CD4-positive, alpha-beta T cell (primary cell): ENCODE results near the gene TOGARAM2. TPM values are rescaled to one million over a fixed set of nuclear protein-coding genes. Genes with fewer than 3 reads are reported as not detected.

Source experiments
- ATAC-seq: fragments of 200-7000 bp; cut with Tn5 transposase; one replicate; pipeline ENCODE4 v1.10.0; 2022; ENCODE audit warnings: mild to moderate bottlenecking; ENCODE audit not compliant: poor library complexity
- CTCF ChIA-PET: fragments of 350-600 bp; sonication (Branson Sonifier 250); formaldehyde crosslinking; loops from one replicate; lab custom pipeline; 2021; ENCODE audit warnings: antibody characterized with exemption, inconsistent platforms; lab: Charles Lee
- POLR2A ChIA-PET: fragments of 350-600 bp; sonication (Branson Sonifier 250); formaldehyde crosslinking; loops from one replicate; lab custom pipeline; 2021; ENCODE audit warnings: antibody characterized with exemption, inconsistent platforms; lab: Charles Lee
- DNase-seq, 14 experiments: peaks; one replicate each; pipeline ENCODE4 v3.0.0-alpha.2; 2013 to 2020; ENCODE audit warnings: mixed read lengths in 2 of 14
- H3K27ac ChIP-seq, 2 donors: one replicate each; pipeline versions ENCODE4 v1.5.1 to v1.7.0; 2013; ENCODE audit warnings: low read length in 2 of 2, low read depth in 1 of 2, mild to moderate bottlenecking in 1 of 2
- H3K27me3 ChIP-seq, 2 experiments: 1 replicate in 1 of 2; 2 replicates in 1 of 2; pipeline versions ENCODE4 v1.6.1 to v1.7.0; 2013; ENCODE audit warnings: low read length in 2 of 2, control low read depth in 1 of 2, mild to moderate bottlenecking in 1 of 2, moderate library complexity in 1 of 2; ENCODE audit not compliant: insufficient read depth in 2 of 2, control insufficient read depth in 1 of 2
- H3K36me3 ChIP-seq: one replicate; pipeline ENCODE4 v1.6.1; 2013; ENCODE audit warnings: low read length, control low read depth; ENCODE audit not compliant: insufficient read depth
- H3K4me1 ChIP-seq: one replicate; pipeline ENCODE4 v1.6.1; 2013; ENCODE audit warnings: low read length, control low read depth; ENCODE audit not compliant: insufficient read depth
- H3K4me3 ChIP-seq: one replicate; pipeline ENCODE4 v1.5.1; 2013; ENCODE audit warnings: mild to moderate bottlenecking, low read length, moderate library complexity
- H3K9me3 ChIP-seq, 2 experiments: 1 replicate in 1 of 2; 2 replicates in 1 of 2; pipeline versions ENCODE4 v1.6.1 to v1.7.0; 2013; ENCODE audit warnings: low read length in 2 of 2, mild to moderate bottlenecking in 2 of 2, control low read depth in 1 of 2, moderate library complexity in 1 of 2; ENCODE audit not compliant: control insufficient read depth in 1 of 2, insufficient read depth in 1 of 2
- H3K27ac Mint-ChIP-seq: one replicate; pipeline ENCODE4 v1.8.0; 2020; ENCODE audit warnings: mixed read lengths
- H3K27me3 Mint-ChIP-seq: one replicate; pipeline ENCODE4 v1.8.0; 2021; ENCODE audit warnings: mixed read lengths
- H3K36me3 Mint-ChIP-seq: one replicate; pipeline ENCODE4 v1.8.0; 2021; ENCODE audit warnings: low read depth, mixed read lengths
- H3K4me1 Mint-ChIP-seq: one replicate; pipeline ENCODE4 v1.8.0; 2021; ENCODE audit warnings: low read depth, mixed read lengths
- H3K4me3 Mint-ChIP-seq: one replicate; pipeline ENCODE4 v1.8.0; 2020; ENCODE audit warnings: mild to moderate bottlenecking, mixed read lengths
- H3K9me3 Mint-ChIP-seq: one replicate; pipeline ENCODE4 v1.8.0; 2020; ENCODE audit warnings: mixed read lengths
- intact Hi-C, 2 experiments: fragments of 100-400 bp; cut with DNase I in 1 of 2; cut with micrococcal nuclease in 1 of 2; formaldehyde crosslinking; loops; one replicate each; pipeline versions ENCODE4 v1.15.1 to v1.9.0; 2023 to 2025; cut with DNase I, micrococcal nuclease
- total RNA-seq, 174 experiments: library from RNA in 2 of 174; stranded (reverse) in 2 of 174; gene quantifications; one replicate each; pipeline ENCODE4 v1.2.3 and lab custom pipeline; 2021 to 2026
- TF ChIP-seq, protein P1 (sequence below): fragments of 200-600 bp; IDR thresholded peaks from one replicate; pipeline ENCODE4 v1.8.0; 2022; ENCODE audit warnings: antibody characterized with exemption, mild to moderate bottlenecking

The TOGARAM2 gene
- total RNA-seq, 2 experiments from 2014 or later: 2.0 to 2.3 TPM

GRCh38 chr2:28944535-28945248, 36.4 kb upstream of the TOGARAM2 start:
- Histone ChIP-seq H3K36me3 (peaks cover 79% of the 10 kb centered on the region), H3K4me1 (no peaks in the 10 kb centered on the region), H3K9me3 (no peaks in the 10 kb centered on the region), H3K27me3 (no peaks in the 10 kb centered on the region), H3K27ac (no peak overlapping the region), H3K4me3 (no peak overlapping the region)
- H3K9me3 Mint-ChIP-seq: no peaks in the 10 kb centered on the region
- POLR2A ChIA-PET: no interaction called here
- CTCF ChIA-PET: interaction anchor here (1.4 kb wide), 1 partner anchor 15 kb away, joined by 4 read pairs; no protein-coding TSS in a partner anchor
- TF ChIP-seq, protein P1, sequence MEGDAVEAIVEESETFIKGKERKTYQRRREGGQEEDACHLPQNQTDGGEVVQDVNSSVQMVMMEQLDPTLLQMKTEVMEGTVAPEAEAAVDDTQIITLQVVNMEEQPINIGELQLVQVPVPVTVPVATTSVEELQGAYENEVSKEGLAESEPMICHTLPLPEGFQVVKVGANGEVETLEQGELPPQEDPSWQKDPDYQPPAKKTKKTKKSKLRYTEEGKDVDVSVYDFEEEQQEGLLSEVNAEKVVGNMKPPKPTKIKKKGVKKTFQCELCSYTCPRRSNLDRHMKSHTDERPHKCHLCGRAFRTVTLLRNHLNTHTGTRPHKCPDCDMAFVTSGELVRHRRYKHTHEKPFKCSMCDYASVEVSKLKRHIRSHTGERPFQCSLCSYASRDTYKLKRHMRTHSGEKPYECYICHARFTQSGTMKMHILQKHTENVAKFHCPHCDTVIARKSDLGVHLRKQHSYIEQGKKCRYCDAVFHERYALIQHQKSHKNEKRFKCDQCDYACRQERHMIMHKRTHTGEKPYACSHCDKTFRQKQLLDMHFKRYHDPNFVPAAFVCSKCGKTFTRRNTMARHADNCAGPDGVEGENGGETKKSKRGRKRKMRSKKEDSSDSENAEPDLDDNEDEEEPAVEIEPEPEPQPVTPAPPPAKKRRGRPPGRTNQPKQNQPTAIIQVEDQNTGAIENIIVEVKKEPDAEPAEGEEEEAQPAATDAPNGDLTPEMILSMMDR: no peak
- intact Hi-C loops: no loop called here
- H3K27ac Mint-ChIP-seq: no peak overlapping the region
- no peak overlapping the region for H3K4me3 Mint-ChIP-seq
- ATAC-seq (no peak), DNase-seq (no peak)
- no peaks in the 10 kb centered on the region for H3K27me3 Mint-ChIP-seq
- peaks cover 82% of the 10 kb centered on the region for H3K36me3 Mint-ChIP-seq
- H3K4me1 Mint-ChIP-seq: no peaks in the 10 kb centered on the region

- Mint-ChIP-seq H3K27me3 (no peaks in the 10 kb centered on the region), H3K4me1 (no peaks in the 10 kb centered on the region), H3K36me3 (peaks cover 52% of the 10 kb centered on the region), H3K27ac (no peak overlapping the region), H3K9me3 (no peaks in the 10 kb centered on the region), H3K4me3 (no peak overlapping the region)
- TF ChIP-seq, protein P1: no peak
- no peak for ATAC-seq
- DNase-seq: no peak
- POLR2A ChIA-PET: no interaction called here
- CTCF ChIA-PET: no interaction called here
- Histone ChIP-seq H3K4me1 (no peaks in the 10 kb centered on the region), H3K9me3 (no peaks in the 10 kb centered on the region), H3K36me3 (peaks cover 51% of the 10 kb centered on the region), H3K27me3 (no peaks in the 10 kb centered on the region), H3K4me3 (no peak overlapping the region), H3K27ac (no peak overlapping the region)
- intact Hi-C loops: no loop called here
Observed at GRCh38 chr2:28948160-28948559, 32.9 kb upstream of the TOGARAM2 start.

DNA sequence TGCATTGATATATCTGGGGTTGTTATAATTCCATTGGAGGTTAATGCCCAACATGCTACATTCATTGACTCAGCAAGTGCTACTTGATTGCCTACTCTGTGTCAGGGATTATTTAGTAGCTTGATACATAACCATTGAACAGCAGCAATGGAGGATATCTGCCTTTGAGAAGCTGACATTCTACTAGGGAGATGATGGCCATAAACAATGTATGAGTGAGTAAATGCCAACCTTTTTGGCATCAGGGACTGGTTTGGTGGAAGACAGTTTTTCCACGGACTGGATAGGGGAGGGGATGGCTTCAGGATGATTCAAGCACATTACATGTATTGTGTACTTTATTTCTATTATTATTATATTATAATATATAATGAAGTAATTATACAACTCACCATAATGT, 31.9 kb upstream of the TOGARAM2 start:
- Mint-ChIP-seq H3K27ac (no peak overlapping the region), H3K27me3 (no peaks in the 10 kb centered on the region), H3K9me3 (no peaks in the 10 kb centered on the region), H3K36me3 (peaks cover 41% of the 10 kb centered on the region), H3K4me1 (no peaks in the 10 kb centered on the region), H3K4me3 (no peak overlapping the region)
- intact Hi-C loops: no loop called here
- Histone ChIP-seq H3K27me3 (no peaks in the 10 kb centered on the region), H3K4me3 (no peak overlapping the region), H3K9me3 (no peaks in the 10 kb centered on the region), H3K4me1 (no peaks in the 10 kb centered on the region), H3K36me3 (peaks cover 43% of the 10 kb centered on the region), H3K27ac (no peak overlapping the region)
- POLR2A ChIA-PET: no interaction called here
- CTCF ChIA-PET: no interaction called here
- TF ChIP-seq, protein P1: no peak
- no peak for ATAC-seq
- DNase-seq: no peak
